GM12878 (cell line): ENCODE data around the gene CAMTA1. TPM values are rescaled to one million over a fixed set of nuclear protein-coding genes. Genes with fewer than 3 reads are reported as not detected.

Source experiments
- BRCA1 ChIP-seq: IDR thresholded peaks from 2 replicates; pipeline ENCODE4 v1.6.1; 2011; ENCODE audit warnings: low read depth, low read length, improper control_type of control experiment
- E2F4 ChIP-seq: IDR thresholded peaks from 2 replicates; pipeline ENCODE4 v1.6.1; 2012; ENCODE audit warnings: low read depth, low read length, improper control_type of control experiment
- FOXK2 ChIP-seq: fragments of 450-650 bp; IDR thresholded peaks from 2 replicates; pipeline ENCODE4 v1.6.1; 2017; ENCODE audit warnings: mild to moderate bottlenecking, moderate library complexity
- HDGF ChIP-seq: fragments of 450-650 bp; IDR thresholded peaks from 2 replicates; pipeline ENCODE4 v1.6.1; 2016; ENCODE audit warnings: antibody characterized with exemption
- IKZF1 ChIP-seq: fragments of 450-650 bp; conservative IDR thresholded peaks from 2 replicates; pipeline ENCODE4 v1.6.1; 2017; ENCODE audit warnings: antibody characterized with exemption, mild to moderate bottlenecking
- MYC ChIP-seq: IDR thresholded peaks from 2 replicates; pipeline ENCODE4 v1.6.1; 2011; ENCODE audit warnings: mild to moderate bottlenecking, low read length, moderate library complexity, inconsistent platforms; ENCODE audit not compliant: insufficient read depth, insufficient replicate concordance, insufficient read length, severe bottlenecking
- NFYA ChIP-seq: IDR thresholded peaks from 2 replicates; pipeline ENCODE4 v1.6.1; 2011; ENCODE audit warnings: low read depth, mild to moderate bottlenecking, low read length, improper control_type of control experiment, borderline replicate concordance
- NKRF ChIP-seq: fragments of 450-650 bp; conservative IDR thresholded peaks from 2 replicates; pipeline ENCODE4 v1.6.1; 2017; ENCODE audit warnings: mild to moderate bottlenecking, moderate library complexity
- NRF1 ChIP-seq: conservative IDR thresholded peaks from 2 replicates; pipeline ENCODE4 v1.6.1; 2011; ENCODE audit warnings: mild to moderate bottlenecking, low read depth, low read length, improper control_type of control experiment
- PKNOX1 ChIP-seq: fragments of 450-650 bp; IDR thresholded peaks from 2 replicates; pipeline ENCODE4 v1.6.1; 2016; ENCODE audit warnings: mild to moderate bottlenecking
- RCOR1 ChIP-seq: conservative IDR thresholded peaks from 2 replicates; pipeline ENCODE4 v1.6.1; 2012; ENCODE audit warnings: low read depth, low read length, improper control_type of control experiment
- SREBF1 ChIP-seq: IDR thresholded peaks from 2 replicates; pipeline ENCODE4 v1.6.1; 2012; ENCODE audit warnings: mild to moderate bottlenecking, low read length
- TARDBP ChIP-seq: IDR thresholded peaks from 2 replicates; pipeline ENCODE4 v1.6.1; 2016; ENCODE audit warnings: borderline replicate concordance
- TCF7 ChIP-seq: IDR thresholded peaks from 2 replicates; pipeline ENCODE4 v1.6.1; 2014; ENCODE audit warnings: antibody characterized with exemption, borderline replicate concordance
- YBX1 ChIP-seq: fragments of 450-650 bp; IDR thresholded peaks from 2 replicates; pipeline ENCODE4 v1.6.1; 2016; ENCODE audit warnings: antibody characterized with exemption
- ZBED1 ChIP-seq: IDR thresholded peaks from 2 replicates; pipeline ENCODE4 v1.6.1; 2016; ENCODE audit warnings: borderline replicate concordance
- ZBTB11 ChIP-seq: fragments of 450-650 bp; formaldehyde crosslinking; IDR thresholded peaks from 2 replicates; pipeline ENCODE4 v1.5.0; 2022; ENCODE audit warnings: mild to moderate bottlenecking, missing genetic modification characterization
- ZBTB33 ChIP-seq: fragments of 450-650 bp; IDR thresholded peaks from 2 replicates; pipeline ENCODE4 v1.6.1; 2017; ENCODE audit warnings: mild to moderate bottlenecking
- ZNF207 ChIP-seq: fragments of 450-650 bp; IDR thresholded peaks from 2 replicates; pipeline ENCODE4 v1.6.1; 2014; ENCODE audit warnings: antibody characterized with exemption, mild to moderate bottlenecking, borderline replicate concordance
- ZNF217 ChIP-seq: fragments of 450-650 bp; IDR thresholded peaks from 2 replicates; pipeline ENCODE4 v1.6.1; 2017; ENCODE audit warnings: antibody characterized with exemption, mild to moderate bottlenecking
- ZNF384 ChIP-seq: IDR thresholded peaks from 2 replicates; pipeline ENCODE4 v1.6.1; 2012; ENCODE audit warnings: low read depth, mild to moderate bottlenecking, low read length, improper control_type of control experiment, borderline replicate concordance
- ZSCAN29 ChIP-seq: fragments of 450-650 bp; IDR thresholded peaks from 2 replicates; pipeline ENCODE4 v1.6.1; 2017; ENCODE audit warnings: mild to moderate bottlenecking, moderate library complexity
- polyA plus RNA-seq, 11 experiments: library from polyadenylated mRNA; depleted of rRNA in 4 of 11; unstranded in 6 of 11; stranded (reverse) in 5 of 11; fragments of >200 nt; fragmentation: Nextera tagmentation in 4 of 11; fragmentation: Illumina TruSeq in 1 of 11; extraction: Ambion mirVana in 4 of 11; extraction: Trizol in 1 of 11; gene quantifications; 1 replicate in 1 of 11; 2 replicates in 10 of 11; pipeline versions ENCODE4 v1.2.1 to v1.2.3, GENCODE V29; 2011 to 2016; ENCODE audit warnings: inconsistent platforms in 2 of 11, missing spikeins in 2 of 11, low read depth in 1 of 11
- total RNA-seq, 4 experiments: library from RNA; depleted of rRNA in 3 of 4; stranded (reverse); fragments of >200 nt in 3 of 4; fragmentation: Illumina TruSeq in 1 of 4; extraction: Trizol in 1 of 4; gene quantifications; 2 replicates each; pipeline versions ENCODE4 v1.2.1 to v1.2.3, GENCODE V29; 2013 to 2021

CAMTA1 gene
- total and polyA plus RNA-seq, 10 of the 15 experiments (the other 5 are each of a cell fraction or from before 2014, with no cell fraction given), result 37.7 to 148 (median 76.4) TPM

GRCh38 chr1:6784560-6785317 is 515 bp upstream of the CAMTA1 start (continued):
- TF ChIP-seq ZBTB33, result no peak
- TF ChIP-seq IKZF1, result peak; percentile 94
- no peak for TF ChIP-seq ZBED1
- TF ChIP-seq FOXK2, result no peak
- TF ChIP-seq PKNOX1, result no peak
- no peak for TF ChIP-seq YBX1
- TF ChIP-seq ZNF384, result no peak
- TF ChIP-seq NKRF, result peak; percentile 87
- TF ChIP-seq RCOR1, result no peak
- peak; percentile 79; the same call in 1 of the 2 replicates for TF ChIP-seq ZSCAN29
- TF ChIP-seq SREBF1, result no peak; the same call in 1 of the 2 replicates
- TF ChIP-seq TCF7, result no peak
- no peak; the same call in 1 of the 2 replicates for TF ChIP-seq NFYA
- TF ChIP-seq MYC, result peak; percentile 39
- TF ChIP-seq ZNF217, result peak; percentile 29; the same call in 1 of the 2 replicates
- TF ChIP-seq HDGF, result peak; percentile 73; the same call in 1 of the 2 replicates
- TF ChIP-seq ZBTB11 (CRISPR knock-in tag), result no peak
- no peak for TF ChIP-seq E2F4
- TF ChIP-seq NRF1, result no peak
- TF ChIP-seq BRCA1, result no peak
- TF ChIP-seq TARDBP, result no peak
- TF ChIP-seq ZNF207, result peak; percentile 95
